ENCODE measurements around the gene PES1.
"Not testable (repeated sequence)": the region's sequence is repeated elsewhere in the genome, so short reads cannot be mapped to it uniquely, and the experiment has no call there.

Gene PES1

DNA sequence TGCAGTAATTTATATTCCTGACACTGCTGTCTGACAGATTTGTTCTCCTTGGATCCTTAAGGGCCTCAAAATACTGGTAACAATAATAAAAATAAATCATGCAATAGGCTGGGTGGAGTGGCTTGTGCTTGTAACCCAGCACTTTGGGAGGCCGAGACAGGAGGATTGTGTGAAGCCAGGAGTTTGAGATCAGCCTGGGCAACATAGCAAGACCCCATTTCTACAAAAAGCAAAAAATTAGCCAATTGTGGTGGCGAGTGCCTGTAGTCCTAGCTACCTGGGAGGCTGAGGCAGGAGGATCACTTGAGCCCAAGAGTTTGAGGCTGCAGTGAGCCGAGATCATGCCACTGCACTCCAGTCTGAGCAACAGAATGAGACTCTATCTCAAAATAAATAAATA is 39.9 kb downstream of the PES1 start:
- DNase-seq: not testable (repeated sequence)

DNA sequence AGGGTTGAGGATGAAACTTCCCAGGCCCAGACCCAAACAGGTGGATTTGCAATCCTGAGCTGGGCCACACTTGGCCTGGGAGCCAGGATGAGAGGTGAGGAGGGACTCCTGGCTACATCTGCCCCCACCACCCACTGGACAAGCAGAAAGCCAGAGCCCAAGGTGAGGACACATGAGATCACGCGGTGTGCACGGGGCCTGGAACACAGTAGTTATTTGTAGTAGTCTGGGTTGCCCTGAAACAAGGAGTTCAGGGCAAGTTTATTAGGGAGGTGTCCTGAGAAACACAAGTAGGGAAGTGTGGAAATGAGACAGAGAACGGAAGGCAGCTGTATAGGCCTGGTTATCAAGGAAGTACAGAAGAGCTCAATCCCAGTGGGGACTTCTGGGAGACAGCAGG is 44.5 kb downstream of the PES1 start:
- DNase-seq: no peak

DNA sequence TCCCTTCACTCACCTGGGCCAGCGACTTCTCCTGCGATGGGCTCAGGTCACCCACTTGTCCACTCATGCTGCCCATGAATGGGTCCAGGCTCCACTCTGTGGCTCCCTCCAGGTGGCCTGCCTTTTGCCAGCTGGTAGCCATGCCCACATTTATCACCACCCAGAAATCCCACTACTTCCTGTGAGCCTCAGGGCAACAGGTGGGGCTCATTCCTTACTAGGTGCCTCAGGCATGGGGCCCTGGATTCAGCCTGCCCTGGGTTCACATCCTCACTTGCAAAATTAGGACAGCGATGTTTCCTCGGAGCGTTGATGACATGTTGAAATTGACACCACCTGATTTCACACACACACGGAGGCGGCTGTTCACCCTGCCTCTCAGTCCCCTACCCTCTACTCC is 45.1 kb downstream of the PES1 start, which contains the start of gene SEC14L6:
TSS of gene SEC14L6 (minus strand) at position 126 of the 400 bp plus-strand sequence. CDS start at position 67, 59 bp downstream.
- no peak for DNase-seq

DNA sequence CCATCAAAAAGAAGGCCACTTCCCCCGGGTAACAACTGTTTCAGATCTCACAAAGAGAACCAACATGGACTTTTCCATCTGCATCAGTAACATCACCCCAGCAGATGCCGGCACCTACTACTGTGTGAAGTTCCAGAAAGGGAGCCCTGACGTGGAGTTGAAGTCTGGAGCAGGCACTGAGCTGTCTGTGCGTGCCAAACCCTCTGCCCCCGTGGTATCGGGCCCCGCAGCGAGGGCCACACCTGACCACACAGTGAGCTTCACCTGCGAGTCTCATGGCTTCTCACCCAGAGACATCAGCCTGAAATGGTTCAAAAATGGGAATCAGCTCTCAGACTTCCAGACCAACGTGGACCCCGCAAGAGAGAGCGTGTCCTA is 48.9 kb downstream of the PES1 start:
- no peak for DNase-seq

DNA sequence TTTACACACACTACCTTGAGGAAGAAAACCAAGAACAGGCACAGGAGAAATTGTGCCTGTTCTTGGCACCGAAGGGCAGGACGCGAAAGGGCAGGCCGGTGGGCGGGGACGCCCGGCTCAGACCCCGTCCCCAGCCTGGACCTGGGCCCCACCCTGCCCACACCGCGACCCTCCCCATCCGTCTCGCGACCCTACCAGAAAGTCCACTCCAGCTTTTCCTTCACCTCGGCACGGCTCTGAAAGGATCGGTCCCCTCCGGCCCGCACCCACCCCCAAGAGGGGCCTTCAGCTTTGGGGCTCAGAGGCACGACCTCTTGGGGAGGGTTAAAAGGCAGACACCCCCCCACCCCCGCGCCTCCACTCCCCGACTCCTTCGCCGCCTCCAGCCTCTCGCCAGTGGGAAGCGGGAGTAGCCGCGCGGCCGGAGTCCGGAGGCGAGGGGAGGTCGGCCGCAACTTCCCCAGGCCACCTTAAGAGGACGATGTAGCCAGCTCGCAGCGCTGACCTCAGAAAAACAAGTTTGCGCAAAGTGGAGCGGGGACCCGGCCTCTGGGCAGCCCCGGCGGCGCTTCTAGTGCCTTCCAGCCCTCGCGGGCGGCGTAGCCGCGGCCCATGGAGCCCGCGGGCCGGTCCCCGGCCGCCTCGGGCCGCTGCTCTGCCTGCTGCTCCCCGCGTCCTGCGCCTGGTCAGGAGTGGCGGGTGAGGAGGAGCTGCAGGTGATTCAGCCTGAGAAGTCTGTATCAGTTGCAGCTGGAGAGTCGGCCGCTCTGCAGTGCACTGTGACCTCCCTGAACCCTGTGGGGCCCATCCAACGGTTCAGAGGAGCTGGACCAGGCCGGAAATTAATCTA is 49.5 kb downstream of the PES1 start:
- peak; percentile 18 for DNase-seq

DNA sequence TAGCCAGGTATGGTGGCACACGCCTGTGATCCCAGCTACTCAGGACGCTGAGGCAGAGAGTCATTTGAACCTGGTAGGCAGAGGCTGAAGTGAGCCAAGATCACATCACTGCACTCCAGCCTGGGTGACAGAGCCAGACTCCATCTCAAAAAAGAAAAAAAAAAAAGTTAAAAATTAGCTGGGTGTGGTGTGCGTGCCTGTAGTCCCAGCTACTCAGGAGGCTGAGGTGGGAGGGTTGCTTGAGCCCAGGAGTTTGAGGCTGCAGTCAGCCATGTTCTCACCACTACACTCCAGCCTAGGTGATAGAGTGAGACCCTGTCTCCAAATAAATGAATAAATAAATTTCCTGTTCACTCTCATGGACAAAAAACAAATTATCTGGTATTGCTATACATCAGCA is 50.2 kb downstream of the PES1 start:
- not testable (repeated sequence) for DNase-seq

DNA sequence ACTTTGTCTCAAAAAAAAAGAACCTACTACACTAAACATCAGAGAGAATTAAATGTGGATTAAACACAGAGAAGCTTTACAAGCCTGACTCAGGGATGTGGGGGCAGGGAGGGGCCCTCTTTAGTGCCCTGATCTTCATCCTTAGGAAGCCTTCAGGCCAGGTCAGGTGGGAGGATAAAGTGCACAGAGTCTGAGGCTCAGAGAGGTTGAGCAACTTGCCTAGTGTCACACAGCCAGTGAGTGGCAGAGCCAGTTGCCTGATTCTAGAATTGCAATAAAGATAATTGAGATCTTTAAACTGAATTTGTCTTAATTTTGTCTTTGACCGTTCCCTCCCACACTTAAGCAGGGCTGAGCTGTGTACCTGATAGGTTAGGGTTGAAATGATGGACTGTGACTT is 52.3 kb downstream of the PES1 start:
- DNase-seq: no peak

DNA sequence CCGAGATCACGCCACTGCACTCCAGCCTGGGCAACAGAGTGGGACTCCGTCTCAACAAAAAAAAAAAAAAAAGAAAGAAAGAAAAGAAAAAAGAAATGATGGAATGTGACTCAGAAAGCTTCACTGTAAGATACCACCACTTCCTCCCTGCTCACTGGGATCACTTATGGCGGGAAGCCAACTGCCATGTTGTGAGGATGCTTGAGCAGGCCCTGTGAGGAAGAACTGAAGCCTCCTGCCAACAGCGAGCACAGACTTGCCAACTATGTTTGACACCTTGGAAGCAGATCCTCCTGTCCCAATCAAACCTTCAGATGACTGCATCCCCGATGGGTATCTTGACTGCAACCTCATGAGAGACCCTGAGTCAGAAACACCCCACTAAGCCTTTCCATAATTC is 53.4 kb downstream of the PES1 start:
- DNase-seq: no peak

DNA sequence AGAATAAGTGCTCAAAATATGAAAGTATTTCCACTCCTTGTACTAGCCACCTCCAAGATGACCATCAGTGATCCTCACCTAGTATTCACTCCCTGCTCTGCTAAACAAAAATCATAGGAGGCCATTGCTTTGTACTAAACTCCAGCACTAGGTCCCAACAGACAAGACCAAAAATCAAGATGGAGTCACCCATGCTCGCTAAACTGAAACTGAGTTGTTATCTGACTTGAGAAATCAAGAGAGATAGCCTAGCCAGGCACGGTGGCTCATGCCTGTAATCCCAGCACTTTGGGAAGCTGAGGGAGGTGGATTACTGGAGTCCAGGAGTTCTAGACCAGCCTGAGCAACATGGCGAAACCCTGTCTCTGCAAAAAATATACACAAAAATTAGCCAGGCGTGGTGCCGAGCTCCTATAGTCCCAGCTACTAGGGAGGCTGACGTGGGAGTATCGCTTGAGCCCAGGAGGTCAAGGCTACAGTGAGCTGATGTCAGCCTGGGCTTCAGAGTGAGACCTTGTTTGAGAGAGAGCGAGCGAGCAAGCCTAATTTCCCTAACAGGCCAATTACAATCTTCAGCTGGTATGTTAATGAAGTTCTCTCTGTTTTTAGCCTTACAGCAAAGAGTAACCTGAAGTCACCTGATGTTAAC is 54.5 kb downstream of the PES1 start:
- no peak for DNase-seq

DNA sequence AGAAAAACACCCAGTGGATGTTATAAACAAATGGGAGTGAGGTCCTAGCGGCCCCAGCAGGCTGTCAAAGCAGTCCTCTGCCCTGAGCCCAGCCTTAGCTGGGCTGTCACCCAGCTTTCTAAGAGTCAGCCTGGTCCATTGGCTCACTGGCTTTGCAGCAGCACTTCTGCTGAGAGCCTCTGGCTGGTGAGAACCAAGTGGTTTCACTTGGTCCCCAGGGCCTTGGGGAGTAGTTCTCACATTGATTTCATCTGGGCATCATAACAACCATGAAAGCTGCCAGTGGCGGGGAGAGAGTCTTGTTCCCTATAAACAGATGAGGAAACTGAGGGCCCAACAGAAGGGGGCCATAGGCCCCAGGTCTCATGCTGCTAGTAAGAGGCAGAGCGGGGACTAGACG is 56.5 kb downstream of the PES1 start:
- DNase-seq: no peak

DNA sequence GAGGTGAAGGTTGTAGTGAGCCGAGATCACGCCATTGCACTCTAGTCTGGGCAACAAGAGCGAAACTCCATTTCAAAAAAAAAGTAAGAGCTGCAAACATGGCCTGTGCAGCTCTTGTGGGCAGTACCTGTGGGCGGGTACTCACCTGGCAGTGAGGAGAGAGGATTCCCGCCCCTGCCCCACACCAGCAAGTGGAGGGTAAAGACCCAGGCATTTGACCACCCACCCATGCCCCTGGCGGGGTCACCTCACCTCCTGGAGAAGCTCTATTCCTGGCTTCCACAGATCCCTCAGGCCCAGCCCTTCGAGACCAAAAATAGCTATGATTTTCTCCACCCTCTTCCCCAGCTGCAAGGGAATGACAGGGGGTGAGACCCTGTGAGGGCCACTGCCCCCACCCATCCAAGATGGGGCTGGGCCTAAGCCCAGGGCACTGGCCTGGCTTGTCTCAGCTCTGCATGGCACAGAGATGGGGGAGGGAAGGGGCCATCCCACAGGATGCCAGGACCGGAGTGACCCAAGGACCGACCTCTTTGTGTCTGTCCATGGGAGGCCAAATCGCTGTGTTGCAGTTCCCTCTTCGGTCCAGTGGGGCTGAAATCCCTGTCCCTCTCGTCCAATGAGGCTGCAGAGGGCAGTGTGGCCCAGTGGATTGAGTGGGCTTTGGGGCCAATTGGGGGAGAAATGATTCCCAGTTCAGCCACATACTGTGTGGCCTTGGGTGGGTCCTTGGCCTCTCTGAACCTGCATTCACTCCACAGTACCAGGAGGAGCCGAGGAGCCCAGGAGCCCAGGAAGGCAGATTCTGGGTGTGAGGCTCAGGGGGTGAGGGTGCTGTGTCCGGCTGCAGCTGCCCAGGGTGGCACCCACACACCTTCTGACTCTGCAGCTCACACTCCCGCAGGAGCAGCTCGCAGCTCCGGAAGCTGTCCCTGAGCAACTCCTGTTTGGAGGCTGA is 59.8 kb downstream of the PES1 start:
- no peak for DNase-seq

DNA sequence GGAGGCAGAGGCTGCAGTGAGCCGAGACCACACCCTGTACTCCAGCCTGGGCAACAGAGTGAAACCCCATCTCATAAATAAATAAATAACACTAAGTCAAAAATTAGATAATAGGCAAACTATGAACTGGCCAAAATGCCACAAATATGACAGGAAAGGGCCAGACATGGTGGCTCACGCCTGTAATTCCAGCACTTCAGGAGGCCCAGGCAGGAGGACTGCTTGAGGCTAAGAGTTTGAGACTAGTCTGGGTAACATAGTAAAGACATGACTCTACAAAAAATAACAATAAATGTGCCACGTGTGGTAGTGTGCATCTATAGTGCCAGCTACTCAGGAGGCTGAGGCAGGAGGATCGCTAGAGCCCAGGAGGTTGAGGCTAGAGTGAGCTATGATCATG is 65.1 kb downstream of the PES1 start:
- DNase-seq: no peak

Data from NCI-H146 (cell line).